ENCODE data around the gene KIF11.
A peak's percentile ranks its signal among the peaks of the same experiment; 100 is the strongest.
"Not testable (repeated sequence)": the region's sequence is repeated elsewhere in the genome, so short reads cannot be mapped to it uniquely, and the experiment has no call there.

The KIF11 gene

GRCh38 chr10:92592761-92593618 lies at the start of gene KIF11:
KIF11 (plus strand) TSS chr10:92593130; CDS start chr10:92593376, 246 bp downstream.
- DNase-seq, result peak; percentile 99

GRCh38 chr10:92544296-92544695 lies 48.6 kb upstream of the KIF11 start:
- DNase-seq, result peak; percentile 31

- no peak for DNase-seq
Measured at GRCh38 chr10:92545556-92545955, 47.4 kb upstream of the KIF11 start.

DNA sequence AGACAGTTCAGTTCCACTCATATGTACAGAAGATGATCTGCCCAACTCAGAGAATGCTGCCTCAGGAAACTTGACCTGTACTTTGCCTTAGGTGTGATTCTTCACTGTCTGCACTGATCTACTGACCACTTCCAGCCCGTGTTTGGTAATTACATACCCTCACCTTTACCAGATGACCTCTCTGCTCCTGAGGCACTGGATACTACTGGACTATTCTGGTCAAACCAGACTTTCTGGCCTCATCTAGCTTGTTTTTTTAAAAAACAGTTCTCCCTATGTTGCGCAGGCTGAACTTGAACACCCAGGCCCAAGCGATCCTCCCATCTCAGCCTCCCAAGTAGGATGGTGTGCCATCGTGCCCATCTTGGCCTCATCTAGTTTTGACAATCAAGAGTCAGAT lies 45.3 kb upstream of the KIF11 start:
- no peak for DNase-seq

- DNase-seq, result no peak
Measured at GRCh38 chr10:92550924-92551323, 42.0 kb upstream of the KIF11 start.

GRCh38 chr10:92552310-92552709 lies 40.6 kb upstream of the KIF11 start:
- DNase-seq, result no peak

GRCh38 chr10:92553959-92554358 lies 39.0 kb upstream of the KIF11 start:
- DNase-seq, result no peak

- no peak for DNase-seq
Measured at GRCh38 chr10:92559046-92559445, 33.9 kb upstream of the KIF11 start.

DNA sequence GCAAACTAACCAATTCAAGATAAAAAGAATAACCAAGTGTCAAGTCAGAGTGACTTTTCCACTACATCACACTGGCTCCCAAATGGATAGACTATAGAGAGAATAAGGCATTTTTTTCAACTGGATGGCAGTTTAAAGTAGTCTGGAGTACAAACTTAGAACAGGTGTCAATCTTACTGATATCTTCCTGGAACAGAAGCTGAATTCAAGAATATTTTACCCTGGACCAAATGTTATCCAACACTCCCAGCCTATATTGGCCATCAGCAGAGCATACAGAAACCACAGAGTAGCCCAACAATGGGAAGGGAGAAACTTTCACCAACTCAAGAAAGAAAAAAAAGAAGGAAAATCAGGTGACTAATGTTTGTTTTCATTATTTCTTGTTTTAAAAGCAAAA lies 30.5 kb upstream of the KIF11 start:
- DNase-seq, result no peak

DNA sequence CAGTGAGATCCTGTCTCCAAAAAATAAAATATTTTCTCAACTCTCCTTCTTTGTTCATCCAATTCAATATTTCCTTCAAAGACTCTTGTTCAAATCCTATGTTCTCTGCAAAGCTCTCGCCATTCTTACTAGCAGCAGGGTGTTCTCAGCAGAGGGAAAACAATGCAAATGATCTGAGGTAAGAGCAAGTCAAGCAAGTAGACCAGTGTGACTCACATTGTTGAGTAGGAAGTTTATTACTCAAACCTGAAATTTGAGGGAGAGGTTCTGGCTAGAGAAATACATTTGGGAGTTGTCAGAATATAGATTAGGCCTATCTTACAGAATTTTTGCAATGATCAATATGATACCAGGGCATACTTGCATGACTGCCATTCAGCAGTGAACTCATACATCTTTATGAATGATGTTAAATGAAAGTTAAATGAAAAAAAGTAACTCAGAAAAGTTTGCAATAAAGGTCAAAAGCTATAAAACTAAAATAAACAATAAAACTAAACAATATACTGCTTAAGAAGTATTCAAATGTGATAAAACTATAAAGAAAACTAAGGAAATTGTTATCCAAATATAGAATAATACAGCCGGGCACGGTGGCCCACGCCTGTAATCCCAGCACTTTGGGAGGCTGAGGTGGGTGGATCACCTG lies 24.9 kb upstream of the KIF11 start:
- no peak for DNase-seq

DNA sequence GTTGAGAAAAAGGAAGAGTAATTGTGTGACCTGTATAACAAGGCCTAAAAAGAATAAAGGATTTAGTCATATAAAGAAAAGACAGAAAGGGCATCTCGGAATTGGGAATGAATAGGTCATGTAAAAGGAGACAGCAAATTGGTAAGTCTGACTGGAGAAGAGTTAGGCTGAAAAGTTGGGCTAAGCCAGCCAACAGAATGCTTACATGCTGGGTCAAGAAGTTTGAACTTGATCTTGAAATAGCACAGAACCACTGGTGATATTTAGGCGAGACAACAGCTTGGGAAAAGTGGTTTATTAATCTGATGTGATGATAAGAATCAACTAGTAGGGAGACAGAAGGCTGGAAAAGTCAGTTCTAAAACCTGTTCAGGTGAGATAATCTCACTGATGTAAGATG lies 23.9 kb upstream of the KIF11 start:
- no peak for DNase-seq

- not testable (repeated sequence) for DNase-seq
Measured at GRCh38 chr10:92569663-92570062, 23.3 kb upstream of the KIF11 start.

GRCh38 chr10:92571649-92572048 lies 21.3 kb upstream of the KIF11 start:
- no peak for DNase-seq

DNA sequence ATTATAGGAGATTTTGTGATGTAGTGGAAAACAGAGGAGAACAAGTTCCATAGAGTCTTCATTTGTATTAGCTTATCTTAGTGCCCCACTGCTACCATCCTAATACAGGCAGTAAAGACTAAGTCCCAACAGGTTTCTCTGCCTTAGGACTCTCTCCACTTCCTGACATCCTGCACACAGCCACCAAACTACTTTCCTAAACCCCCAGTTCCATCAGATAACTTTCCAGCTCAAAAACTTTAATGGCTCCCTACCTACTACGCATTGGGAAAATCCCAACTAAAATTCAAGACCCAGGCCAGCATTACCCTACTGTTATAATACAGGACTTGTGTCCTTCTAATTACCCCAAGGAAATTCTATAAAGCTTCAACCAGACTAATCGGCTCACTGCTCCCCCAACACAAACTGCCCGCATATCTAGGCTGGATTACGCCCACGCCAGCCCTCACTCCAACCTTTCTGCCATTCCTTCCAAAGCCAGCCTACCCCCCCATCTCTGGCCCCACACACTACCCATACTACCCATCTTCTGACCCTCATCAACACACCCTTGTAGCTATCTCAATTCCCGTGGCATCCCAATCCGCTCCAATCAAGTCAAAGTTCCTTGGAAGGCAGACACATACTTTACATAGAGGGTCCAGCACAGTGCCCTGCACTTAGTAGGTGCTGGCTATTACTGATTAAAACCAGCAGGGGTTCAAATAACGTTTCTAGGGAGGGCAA lies 20.4 kb upstream of the KIF11 start:
- no peak for DNase-seq

DNA sequence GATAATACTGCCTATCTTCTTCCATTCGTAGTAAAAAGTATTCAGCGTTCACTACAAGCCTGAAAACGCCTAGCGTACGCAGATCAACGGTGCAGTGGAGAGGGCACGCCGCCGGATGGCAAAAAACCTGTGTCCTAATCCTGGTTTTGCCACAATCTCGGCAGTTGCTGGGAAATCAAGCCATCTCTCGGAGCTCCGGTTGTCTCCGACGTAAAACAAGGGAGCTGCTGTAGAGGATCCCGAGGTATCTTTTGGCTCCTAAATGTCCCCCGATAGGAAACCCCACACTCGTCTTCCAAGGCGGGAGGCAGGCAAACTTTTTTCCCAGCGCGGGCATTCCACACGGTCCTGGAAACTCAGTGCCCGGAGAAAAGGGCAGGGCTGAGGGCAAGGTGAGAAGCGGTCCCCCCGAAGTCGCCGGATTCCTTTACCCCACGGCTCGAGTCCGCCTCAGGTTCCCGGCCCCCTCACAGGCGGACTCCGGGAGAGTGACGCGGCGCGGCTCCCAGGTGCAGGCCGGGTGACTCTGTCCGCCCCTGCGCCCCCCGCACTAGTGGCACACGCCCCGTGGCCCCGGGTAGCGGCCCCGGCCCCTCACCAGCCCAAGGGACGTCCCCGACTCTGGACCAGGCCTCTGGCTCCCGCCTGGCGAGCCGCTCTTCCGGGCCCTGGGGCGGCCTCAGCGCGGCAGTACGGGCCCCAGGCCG lies 19.7 kb upstream of the KIF11 start:
- DNase-seq, result no peak

DNA sequence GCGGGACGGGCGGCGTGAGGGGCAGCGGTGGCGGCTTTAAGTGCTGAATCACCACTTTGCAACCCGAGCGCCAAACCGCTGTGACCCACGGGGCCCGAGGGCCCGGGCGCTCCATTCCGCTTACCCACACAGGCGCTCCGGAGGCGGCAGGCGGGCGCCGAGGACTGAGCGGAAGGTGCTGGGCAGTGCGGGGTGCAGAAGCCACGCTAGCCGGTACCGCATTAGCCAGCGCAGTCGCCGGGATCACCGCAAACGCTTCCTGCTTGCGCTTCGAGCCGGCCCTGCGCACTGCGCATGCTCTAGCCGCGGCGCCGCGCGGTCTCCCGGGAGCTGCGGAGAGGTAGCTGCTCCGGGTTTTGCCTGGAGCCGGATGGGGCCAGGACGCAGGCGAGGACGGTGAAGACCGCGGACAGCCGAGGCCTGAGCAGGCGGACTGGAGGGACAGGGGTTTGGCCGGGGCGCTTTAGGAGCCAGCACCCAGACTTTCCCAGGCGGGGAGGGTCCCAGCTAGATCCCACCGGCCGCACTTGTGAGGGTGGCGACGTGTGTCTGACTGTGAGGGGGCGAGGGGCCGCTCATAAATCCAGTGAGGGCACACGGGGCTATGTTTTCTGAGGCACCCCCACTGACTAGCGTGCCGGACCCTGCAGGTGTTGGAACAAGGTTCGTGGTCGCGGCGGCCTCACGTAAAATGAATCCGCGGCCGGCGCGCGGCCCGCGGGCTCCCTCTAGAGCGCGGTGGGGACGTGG lies 19.0 kb upstream of the KIF11 start, which contains the start of gene IDE:
IDE (minus strand) TSS at position 296 of the 750 bp plus-strand sequence; CDS start at position 222, 74 bp downstream.
- DNase-seq, result peak; percentile 77

- DNase-seq, result no peak
Measured at GRCh38 chr10:92574548-92575261, 18.2 kb upstream of the KIF11 start.

GRCh38 chr10:92575961-92576360 lies 17.0 kb upstream of the KIF11 start:
- no peak for DNase-seq

DNA sequence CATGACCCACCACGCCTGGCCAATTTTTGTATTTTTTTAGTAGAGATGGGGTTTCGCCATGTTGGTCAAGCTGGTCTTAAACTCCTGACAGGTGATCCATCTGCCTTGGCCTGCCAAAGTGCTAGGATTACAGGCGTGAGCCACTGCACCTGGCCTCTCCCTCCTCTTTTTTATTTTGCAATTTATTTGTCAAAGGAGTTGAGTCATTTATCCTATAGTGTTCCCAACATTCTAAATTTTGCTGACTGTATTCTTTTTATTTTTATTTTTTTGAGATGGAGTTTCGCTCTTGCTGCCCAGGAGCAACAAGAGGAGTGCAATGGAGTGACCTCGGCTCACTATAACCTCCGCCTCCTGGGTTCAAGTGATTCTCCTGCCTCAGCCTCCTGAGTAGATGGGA lies 10.6 kb upstream of the KIF11 start:
- not testable (repeated sequence) for DNase-seq

DNA sequence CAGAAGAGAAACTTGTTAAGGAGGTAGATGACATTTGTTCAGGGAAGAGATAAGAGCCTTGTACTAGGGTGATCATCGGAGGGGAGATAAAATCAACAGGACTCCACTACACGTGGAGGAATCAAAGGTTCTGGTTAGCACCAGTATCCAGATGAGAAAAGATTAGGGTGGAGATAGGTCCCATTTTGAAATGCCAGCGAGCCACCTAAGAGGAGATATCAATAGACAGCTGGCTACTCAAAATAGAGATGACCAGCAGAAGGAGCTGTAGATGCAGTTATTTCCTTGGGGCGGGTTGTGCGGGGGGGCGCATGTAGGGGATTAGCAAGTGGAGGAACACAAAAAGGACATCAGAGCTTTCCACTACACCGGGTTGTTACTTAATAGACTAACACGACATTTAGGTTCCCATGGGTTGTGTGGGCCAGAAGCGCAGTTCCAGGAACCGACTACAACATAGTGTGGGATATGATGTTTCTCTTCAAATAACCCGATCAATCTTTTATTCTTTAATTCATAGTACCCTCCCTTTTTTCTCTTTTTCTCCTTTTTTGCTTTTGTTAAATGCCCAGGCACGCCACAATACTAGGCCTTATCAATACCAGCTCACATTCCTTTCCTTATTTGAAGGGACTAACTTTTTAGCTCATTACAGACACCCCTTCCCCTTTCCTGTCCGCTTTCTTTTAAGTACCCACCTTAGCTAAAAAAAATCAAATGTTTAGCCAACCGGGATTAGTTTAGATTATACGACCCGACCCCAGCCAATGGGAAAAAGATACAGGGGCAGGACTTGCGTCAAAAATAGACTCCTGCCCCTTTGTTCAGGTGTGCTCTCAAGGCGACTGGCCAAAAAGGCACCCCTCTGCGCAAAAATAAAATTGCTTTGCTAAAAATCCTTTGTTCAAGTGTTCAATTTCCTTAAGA lies 2.0 kb upstream of the KIF11 start:
- no peak for DNase-seq
